Activated T-helper 1 cell treated with anti-CD3 and anti-CD28 coated beads, Interleukin-12 subunit alpha, Interleukin-12 subunit beta, Interleukin-2, Interleukin-4 antibody, amounts not matched to agents 30 ng/mL and 10 ng/mL and 1 ng/mL, durations not matched to agents 14 hours and 24 hours and 36 hours (primary cell): ENCODE measurements around the gene SYT17. TPM values are rescaled to one million over a fixed set of nuclear protein-coding genes. Genes with fewer than 3 reads are reported as not detected.

ENCODE experiments used
- DNase-seq: peaks from one replicate; pipeline ENCODE4 v3.0.0; 2021; ENCODE audit warnings: low spot score
- H3K27ac Mint-ChIP-seq: one replicate; pipeline ENCODE4 v1.8.0; 2021; ENCODE audit warnings: mild to moderate bottlenecking, mixed read lengths
- H3K27me3 Mint-ChIP-seq: one replicate; pipeline ENCODE4 v1.8.0; 2022; ENCODE audit warnings: mild to moderate bottlenecking, moderate library complexity, mixed read lengths; ENCODE audit not compliant: insufficient read depth
- H3K36me3 Mint-ChIP-seq: one replicate; pipeline ENCODE4 v1.8.0; 2021; ENCODE audit warnings: low read depth, mixed read lengths
- H3K4me1 Mint-ChIP-seq: one replicate; pipeline ENCODE4 v1.8.0; 2021; ENCODE audit warnings: low read depth, mixed read lengths
- H3K4me3 Mint-ChIP-seq: one replicate; pipeline ENCODE4 v1.8.0; 2021; ENCODE audit warnings: mild to moderate bottlenecking, moderate library complexity, mixed read lengths
- H3K9me3 Mint-ChIP-seq: one replicate; pipeline ENCODE4 v1.8.0; 2021; ENCODE audit warnings: mixed read lengths
- intact Hi-C: fragments of 100-400 bp; cut with micrococcal nuclease; formaldehyde crosslinking; loops from one replicate; pipeline ENCODE4 v1.15.1; 2024
- total RNA-seq: library from RNA; stranded (reverse); gene quantifications from 2 replicates; pipeline ENCODE4 v1.2.3, GENCODE V29; 2022

The SYT17 gene
- total RNA-seq, 1 donor from 2014 or later = 0.54 TPM

- Mint-ChIP-seq H3K4me1 (no peaks in the 10 kb centered on the region), H3K9me3 (peaks cover 5% of the 10 kb centered on the region), H3K27me3 (no peaks in the 10 kb centered on the region), H3K4me3 (no peak overlapping the region), H3K27ac (no peak overlapping the region), H3K36me3 (no peaks in the 10 kb centered on the region)
- intact Hi-C loops = no loop called here
- DNase-seq = no peak
These were observed 47.7 kb downstream of the SYT17 start for GRCh38 chr16:19215705-19216104.

GRCh38 chr16:19218581-19218980 is 50.5 kb downstream of the SYT17 start:
- H3K4me3 Mint-ChIP-seq = no peak overlapping the region
- intact Hi-C loops = no loop called here
- H3K9me3 Mint-ChIP-seq = peaks cover 5% of the 10 kb centered on the region
- H3K36me3 Mint-ChIP-seq = no peaks in the 10 kb centered on the region
- no peaks in the 10 kb centered on the region for H3K27me3 Mint-ChIP-seq
- H3K4me1 Mint-ChIP-seq = no peaks in the 10 kb centered on the region
- no peak for DNase-seq
- no peak overlapping the region for H3K27ac Mint-ChIP-seq

- H3K27me3 Mint-ChIP-seq = no peaks in the 10 kb centered on the region
- H3K4me3 Mint-ChIP-seq = no peak overlapping the region
- no peaks in the 10 kb centered on the region for H3K36me3 Mint-ChIP-seq
- no peak overlapping the region for H3K27ac Mint-ChIP-seq
- H3K9me3 Mint-ChIP-seq = peaks cover 5% of the 10 kb centered on the region
- DNase-seq = no peak
- intact Hi-C loops = no loop called here
- H3K4me1 Mint-ChIP-seq = no peaks in the 10 kb centered on the region
These were observed 51.8 kb downstream of the SYT17 start for GRCh38 chr16:19219836-19220235.

GRCh38 chr16:19223235-19224170 is 55.5 kb downstream of the SYT17 start:
- intact Hi-C loops = loop anchor here (1.0 kb wide), 2 partner anchors 152 to 279 kb away; no protein-coding TSS in a partner anchor
- no peaks in the 10 kb centered on the region for H3K36me3 Mint-ChIP-seq
- DNase-seq = no peak
- H3K4me1 Mint-ChIP-seq = no peaks in the 10 kb centered on the region
- H3K27me3 Mint-ChIP-seq = no peaks in the 10 kb centered on the region
- no peak overlapping the region for H3K4me3 Mint-ChIP-seq
- H3K9me3 Mint-ChIP-seq = peaks cover 4% of the 10 kb centered on the region
- H3K27ac Mint-ChIP-seq = no peak overlapping the region

- Mint-ChIP-seq H3K27ac (no peak overlapping the region), H3K4me3 (no peak overlapping the region), H3K9me3 (peaks cover 4% of the 10 kb centered on the region), H3K36me3 (no peaks in the 10 kb centered on the region), H3K4me1 (no peaks in the 10 kb centered on the region), H3K27me3 (no peaks in the 10 kb centered on the region)
- intact Hi-C loops = no loop called here
- DNase-seq = no peak
These were observed 57.6 kb downstream of the SYT17 start for GRCh38 chr16:19225651-19226050.

- Mint-ChIP-seq H3K27me3 (no peaks in the 10 kb centered on the region), H3K27ac (no peak overlapping the region), H3K9me3 (peaks cover 7% of the 10 kb centered on the region), H3K4me3 (no peak overlapping the region), H3K36me3 (no peaks in the 10 kb centered on the region), H3K4me1 (no peaks in the 10 kb centered on the region)
- no peak for DNase-seq
- intact Hi-C loops = no loop called here
These were observed 59.6 kb downstream of the SYT17 start for GRCh38 chr16:19227643-19228042.

- Mint-ChIP-seq H3K36me3 (no peaks in the 10 kb centered on the region), H3K9me3 (peaks cover 7% of the 10 kb centered on the region), H3K4me1 (no peaks in the 10 kb centered on the region), H3K27me3 (no peaks in the 10 kb centered on the region), H3K4me3 (no peak overlapping the region), H3K27ac (no peak overlapping the region)
- DNase-seq = no peak
- intact Hi-C loops = no loop called here
These were observed 60.0 kb downstream of the SYT17 start for GRCh38 chr16:19228052-19228451.

GRCh38 chr16:19228575-19228974 is 60.5 kb downstream of the SYT17 start:
- no peaks in the 10 kb centered on the region for H3K27me3 Mint-ChIP-seq
- H3K36me3 Mint-ChIP-seq = no peaks in the 10 kb centered on the region
- intact Hi-C loops = no loop called here
- H3K9me3 Mint-ChIP-seq = peaks cover 7% of the 10 kb centered on the region
- no peak overlapping the region for H3K27ac Mint-ChIP-seq
- H3K4me1 Mint-ChIP-seq = no peaks in the 10 kb centered on the region
- no peak for DNase-seq
- H3K4me3 Mint-ChIP-seq = no peak overlapping the region

- no peak overlapping the region for H3K27ac Mint-ChIP-seq
- intact Hi-C loops = no loop called here
- no peak overlapping the region for H3K4me3 Mint-ChIP-seq
- no peaks in the 10 kb centered on the region for H3K36me3 Mint-ChIP-seq
- H3K9me3 Mint-ChIP-seq = peaks cover 18% of the 10 kb centered on the region
- H3K27me3 Mint-ChIP-seq = no peaks in the 10 kb centered on the region
- no peak for DNase-seq
- H3K4me1 Mint-ChIP-seq = no peaks in the 10 kb centered on the region
These were observed 62.5 kb downstream of the SYT17 start for GRCh38 chr16:19230575-19230974.

- H3K27ac Mint-ChIP-seq = no peak overlapping the region
- no peaks in the 10 kb centered on the region for H3K27me3 Mint-ChIP-seq
- DNase-seq = no peak
- no peaks in the 10 kb centered on the region for H3K4me1 Mint-ChIP-seq
- no peak overlapping the region for H3K4me3 Mint-ChIP-seq
- H3K36me3 Mint-ChIP-seq = no peaks in the 10 kb centered on the region
- peaks cover 25% of the 10 kb centered on the region for H3K9me3 Mint-ChIP-seq
- intact Hi-C loops = no loop called here
These were observed 63.8 kb downstream of the SYT17 start for GRCh38 chr16:19231881-19232280.

- no peak overlapping the region for H3K27ac Mint-ChIP-seq
- no peaks in the 10 kb centered on the region for H3K4me1 Mint-ChIP-seq
- H3K36me3 Mint-ChIP-seq = no peaks in the 10 kb centered on the region
- intact Hi-C loops = no loop called here
- peaks cover 30% of the 10 kb centered on the region for H3K9me3 Mint-ChIP-seq
- DNase-seq = no peak
- no peak overlapping the region for H3K4me3 Mint-ChIP-seq
- no peaks in the 10 kb centered on the region for H3K27me3 Mint-ChIP-seq
These were observed 64.9 kb downstream of the SYT17 start for GRCh38 chr16:19232988-19233387.

GRCh38 chr16:19235478-19235877 is 67.4 kb downstream of the SYT17 start:
- intact Hi-C loops = no loop called here
- no peak for DNase-seq
- H3K36me3 Mint-ChIP-seq = no peaks in the 10 kb centered on the region
- no peaks in the 10 kb centered on the region for H3K4me1 Mint-ChIP-seq
- H3K4me3 Mint-ChIP-seq = no peak overlapping the region
- no peaks in the 10 kb centered on the region for H3K27me3 Mint-ChIP-seq
- H3K27ac Mint-ChIP-seq = no peak overlapping the region
- H3K9me3 Mint-ChIP-seq = peaks cover 37% of the 10 kb centered on the region

- DNase-seq = no peak
- H3K9me3 Mint-ChIP-seq = peaks cover 37% of the 10 kb centered on the region
- H3K27me3 Mint-ChIP-seq = no peaks in the 10 kb centered on the region
- H3K36me3 Mint-ChIP-seq = no peaks in the 10 kb centered on the region
- no peaks in the 10 kb centered on the region for H3K4me1 Mint-ChIP-seq
- H3K4me3 Mint-ChIP-seq = no peak overlapping the region
- H3K27ac Mint-ChIP-seq = no peak overlapping the region
- intact Hi-C loops = no loop called here
These were observed 67.8 kb downstream of the SYT17 start for GRCh38 chr16:19235886-19236285.
